Osteocyte (in vitro differentiated cells): ENCODE results near the gene ACTR1A. TPM values are rescaled to one million over a fixed set of nuclear protein-coding genes. Genes with fewer than 3 reads are reported as not detected.

ENCODE experiments used
- DNase-seq: peaks from one replicate; pipeline ENCODE4 v3.0.0; 2021; ENCODE audit warnings: mixed read lengths; ENCODE audit not compliant: unreplicated experiment; ENCODE audit errors: extremely low spot score
- H3K27ac Mint-ChIP-seq: one replicate; pipeline ENCODE4 v1.8.0; 2021; ENCODE audit warnings: mild to moderate bottlenecking, mixed read lengths; ENCODE audit not compliant: unreplicated experiment
- H3K27me3 Mint-ChIP-seq: one replicate; pipeline ENCODE4 v1.8.0; 2021; ENCODE audit warnings: mixed read lengths; ENCODE audit not compliant: unreplicated experiment
- H3K36me3 Mint-ChIP-seq: one replicate; pipeline ENCODE4 v1.8.0; 2021; ENCODE audit warnings: mixed read lengths; ENCODE audit not compliant: unreplicated experiment
- H3K4me1 Mint-ChIP-seq: one replicate; pipeline ENCODE4 v1.8.0; 2021; ENCODE audit warnings: mixed read lengths; ENCODE audit not compliant: unreplicated experiment
- H3K4me3 Mint-ChIP-seq: one replicate; pipeline ENCODE4 v1.8.0; 2021; ENCODE audit warnings: mild to moderate bottlenecking, moderate library complexity, mixed read lengths; ENCODE audit not compliant: unreplicated experiment
- H3K9me3 Mint-ChIP-seq: one replicate; pipeline ENCODE4 v1.8.0; 2021; ENCODE audit warnings: mixed read lengths; ENCODE audit not compliant: unreplicated experiment
- CTCF ChIP-seq: fragments of 200-600 bp; sonication (generic); IDR thresholded peaks from 2 replicates; pipeline ENCODE4 v1.5.0; 2021; ENCODE audit warnings: antibody characterized with exemption, mild to moderate bottlenecking, moderate library complexity
- total RNA-seq: library from RNA; stranded (reverse); gene quantifications from 2 replicates; pipeline ENCODE4 v1.2.1, GENCODE V29; 2021

The ACTR1A gene
- total RNA-seq, 1 donor from 2014 or later: 123 TPM

- Mint-ChIP-seq H3K27ac (no peak overlapping the region), H3K36me3 (no peaks in the 10 kb centered on the region), H3K27me3 (peaks cover 3% of the 10 kb centered on the region), H3K9me3 (no peaks in the 10 kb centered on the region), H3K4me3 (no peak overlapping the region), H3K4me1 (peaks cover 10% of the 10 kb centered on the region)
- DNase-seq: no peak
- TF ChIP-seq CTCF: no peak
These were observed 49.0 kb downstream of the ACTR1A start for GRCh38 chr10:102453502-102453901.

GRCh38 chr10:102452672-102453340 is 49.7 kb downstream of the ACTR1A start:
- no peak for DNase-seq
- peak overlapping the region; percentile 0 for H3K4me3 Mint-ChIP-seq
- peaks cover 3% of the 10 kb centered on the region for H3K27me3 Mint-ChIP-seq
- H3K4me1 Mint-ChIP-seq: peaks cover 10% of the 10 kb centered on the region
- H3K36me3 Mint-ChIP-seq: no peaks in the 10 kb centered on the region
- no peaks in the 10 kb centered on the region for H3K9me3 Mint-ChIP-seq
- no peak overlapping the region for H3K27ac Mint-ChIP-seq
- no peak for TF ChIP-seq CTCF

GRCh38 chr10:102451105-102451969 is 51.2 kb downstream of the ACTR1A start, which contains the start of gene C10orf95:
Gene C10orf95 (minus strand): TSS chr10:102451543. CDS start chr10:102451093, 450 bp downstream.
- no peak for TF ChIP-seq CTCF
- Mint-ChIP-seq H3K9me3 (no peaks in the 10 kb centered on the region), H3K36me3 (no peaks in the 10 kb centered on the region), H3K27me3 (no peaks in the 10 kb centered on the region), H3K4me3 (peak within 1 kb of the TSS; percentile 72), H3K4me1 (peaks cover 10% of the 10 kb centered on the region), H3K27ac (peak within 1 kb of the TSS; percentile 23)
- DNase-seq: no peak

GRCh38 chr10:102450374-102451104 is 52.0 kb downstream of the ACTR1A start:
- Mint-ChIP-seq H3K36me3 (no peaks in the 10 kb centered on the region), H3K27me3 (no peaks in the 10 kb centered on the region), H3K9me3 (no peaks in the 10 kb centered on the region), H3K4me1 (peaks cover 10% of the 10 kb centered on the region), H3K27ac (peak overlapping the region; percentile 64), H3K4me3 (peak overlapping the region; percentile 87)
- peak; percentile 88 for DNase-seq
- TF ChIP-seq CTCF: no peak

GRCh38 chr10:102450124-102450373 is 52.5 kb downstream of the ACTR1A start:
- no peak for TF ChIP-seq CTCF
- no peak for DNase-seq
- no peaks in the 10 kb centered on the region for H3K36me3 Mint-ChIP-seq
- peaks cover 10% of the 10 kb centered on the region for H3K4me1 Mint-ChIP-seq
- peak overlapping the region; percentile 87 for H3K4me3 Mint-ChIP-seq
- no peaks in the 10 kb centered on the region for H3K9me3 Mint-ChIP-seq
- peak overlapping the region; percentile 64 for H3K27ac Mint-ChIP-seq
- no peaks in the 10 kb centered on the region for H3K27me3 Mint-ChIP-seq
